AG04449 (cell line): ENCODE data around the gene HECTD4.

Experiments
- CTCF ChIA-PET: fragments of 350-600 bp; formaldehyde crosslinking; extraction: SDS; loops from one replicate; lab custom pipeline; 2021; ENCODE audit warnings: antibody characterized with exemption; lab: Yijun Ruan, JAX
- POLR2A ChIA-PET: fragments of 400-600, 350-600 bp; formaldehyde crosslinking; extraction: SDS; loops from one replicate; lab custom pipeline; 2020; ENCODE audit warnings: antibody characterized with exemption, inconsistent platforms; lab: Yijun Ruan, JAX
- DNase-seq: peaks from one replicate; pipeline ENCODE4 v3.0.0-alpha.2; 2010; ENCODE audit warnings: low read depth, low spot score
- H3K4me3 ChIP-seq: 2 replicates; pipeline ENCODE4 v1.5.1; 2011; ENCODE audit warnings: low read depth, mild to moderate bottlenecking, control low read depth, low read length
- CTCF ChIP-seq: IDR thresholded peaks from one replicate; pipeline ENCODE4 v1.5.1; 2011; ENCODE audit warnings: mild to moderate bottlenecking, moderate library complexity, low read length, control low read depth, inconsistent platforms; ENCODE audit not compliant: insufficient read depth; ENCODE audit errors: missing control alignments

The HECTD4 gene

DNA sequence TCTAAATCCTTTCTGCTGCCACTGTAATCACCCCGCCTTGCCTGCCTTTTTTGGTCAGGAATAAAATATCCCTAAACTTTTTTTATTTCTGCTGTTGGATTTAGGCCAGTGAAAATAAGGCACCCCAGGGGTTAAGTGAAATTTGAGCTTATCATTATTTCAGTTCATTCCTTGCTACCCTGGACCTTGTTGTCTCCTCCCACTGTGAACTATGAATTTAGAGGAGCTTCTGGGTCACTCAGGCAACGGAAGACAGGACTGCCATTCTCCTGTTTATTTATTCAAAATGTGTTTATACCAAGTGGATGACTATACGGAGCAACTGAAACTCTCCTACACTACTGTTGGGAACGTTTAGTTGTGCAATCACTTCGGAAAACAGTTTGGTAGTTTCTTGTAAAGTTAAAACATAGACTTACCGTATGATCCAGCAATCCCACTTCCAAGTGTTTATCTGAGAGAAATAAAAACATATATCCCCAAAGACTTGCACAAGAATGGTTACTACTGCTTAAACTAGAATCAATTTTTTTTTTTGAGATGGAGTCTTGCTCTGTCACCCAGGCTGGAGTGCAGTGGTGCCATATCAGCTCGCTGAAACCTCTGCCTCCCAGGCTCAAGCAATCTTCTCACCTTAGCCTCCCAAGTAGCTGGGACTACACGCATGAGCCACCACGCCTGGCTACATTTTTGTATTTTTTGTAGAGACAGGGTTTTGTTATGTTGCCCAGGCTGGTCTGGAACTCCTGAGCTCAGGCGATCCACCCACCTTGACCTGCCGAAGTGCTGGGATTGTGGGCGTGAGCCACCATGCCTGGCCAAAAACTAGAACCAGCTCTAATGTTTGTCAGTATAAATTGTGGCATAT lies 259.2 kb downstream of the HECTD4 start:
- no peak overlapping the region for H3K4me3 ChIP-seq
- no peak for TF ChIP-seq CTCF
- CTCF ChIA-PET, result interaction anchor here (0.8 kb wide), 1 partner anchor 108 kb away, joined by 3 read pairs; no protein-coding TSS in a partner anchor
- no peak for DNase-seq
- POLR2A ChIA-PET, result interaction anchor here (1.6 kb wide), 1 partner anchor 14 kb away, joined by 10 read pairs; the partner anchor contains the start of gene NAA25

GRCh38 chr12:112121780-112122565 lies 260.3 kb downstream of the HECTD4 start:
- peak; percentile 71 for DNase-seq
- POLR2A ChIA-PET, result interaction anchor here (0.8 to 1.6 kb wide), 2 partner anchors 10 to 13 kb away, joined by 4 to 10 read pairs; partner anchors contain the start of gene NAA25
- no peak overlapping the region for H3K4me3 ChIP-seq
- CTCF ChIA-PET, result interaction anchor here (0.9 to 1.1 kb wide), 2 partner anchors 19 to 265 kb away, joined by 3 to 5 read pairs; no protein-coding TSS in a partner anchor
- no peak for TF ChIP-seq CTCF

DNA sequence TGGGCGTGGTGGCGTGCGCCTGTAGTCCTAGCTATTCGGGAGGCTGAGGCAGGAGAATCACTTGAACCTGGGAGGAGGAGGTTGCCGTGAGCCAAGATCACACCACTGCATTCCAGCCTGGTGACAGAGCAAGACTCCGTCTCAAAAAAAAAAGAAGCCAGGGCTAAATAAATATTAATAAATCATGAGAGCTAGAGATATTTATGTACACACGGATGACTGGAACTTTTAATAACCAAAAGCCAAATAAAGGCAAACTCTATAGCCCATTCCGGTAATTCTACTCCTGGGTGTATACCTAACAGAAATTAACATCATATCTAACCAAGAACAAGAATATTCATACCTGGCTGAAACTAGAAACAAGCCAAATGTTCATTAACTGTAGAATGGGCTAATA lies 264.5 kb downstream of the HECTD4 start:
- POLR2A ChIA-PET, result no interaction called here
- H3K4me3 ChIP-seq, result no peak overlapping the region
- CTCF ChIA-PET, result no interaction called here
- DNase-seq, result no peak
- no peak for TF ChIP-seq CTCF

GRCh38 chr12:112116232-112117060 lies 265.8 kb downstream of the HECTD4 start:
- no peak for TF ChIP-seq CTCF
- no peak for DNase-seq
- H3K4me3 ChIP-seq, result no peak overlapping the region
- ChIA-PET CTCF (no interaction called here), POLR2A (interaction anchor here (1.4 kb wide), 1 partner anchor 9 kb away, joined by 8 read pairs; the partner anchor contains the start of gene TRAFD1)

DNA sequence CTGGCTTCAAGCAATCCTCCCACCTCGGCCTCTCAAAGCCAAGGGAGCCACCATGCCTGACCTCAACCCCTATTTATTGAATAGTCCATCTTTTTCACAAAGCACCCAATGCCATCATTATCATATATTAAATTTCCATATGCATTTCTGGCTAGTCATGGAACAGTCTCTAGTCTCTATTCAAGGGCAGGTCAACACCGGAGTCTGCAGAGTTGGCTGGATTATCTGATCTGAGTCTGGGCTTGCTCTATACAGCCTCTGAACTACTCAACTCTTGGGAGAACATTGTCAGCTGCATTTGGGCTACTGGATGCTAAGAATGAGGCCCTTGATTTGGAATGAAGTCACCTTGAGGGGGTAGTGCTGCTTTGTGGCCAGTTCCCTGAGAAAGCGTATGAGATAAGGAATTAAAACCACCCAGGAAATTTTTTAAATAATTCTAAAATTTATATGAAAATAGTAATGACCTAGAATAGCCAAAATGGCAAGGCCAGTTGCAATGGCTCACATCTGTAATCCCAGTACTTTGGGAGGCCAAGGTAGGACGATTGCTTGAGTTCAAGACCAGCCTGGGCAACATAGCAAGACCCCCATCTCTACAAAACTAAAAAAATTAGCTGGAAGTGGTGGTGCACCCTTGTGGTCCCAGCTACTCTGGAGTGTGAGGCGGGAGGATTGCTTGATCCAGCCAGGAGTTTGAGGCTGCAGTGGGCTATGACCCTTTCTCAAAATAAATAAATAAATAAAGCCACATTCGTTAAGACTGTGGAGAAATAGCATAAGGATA lies 266.8 kb downstream of the HECTD4 start:
- TF ChIP-seq CTCF, result no peak
- POLR2A ChIA-PET, result no interaction called here
- H3K4me3 ChIP-seq, result no peak overlapping the region
- CTCF ChIA-PET, result no interaction called here
- DNase-seq, result no peak
